T-helper 2 cell treated with Interferon-gamma antibody and Interleukin-4, amounts not matched to agents 100 ng/mL and 5 ng/mL, for 36 hours (primary cell): ENCODE measurements around the gene MED16. TPM values are rescaled to one million over a fixed set of nuclear protein-coding genes. Genes with fewer than 3 reads are reported as not detected.
"Not testable (repeated sequence)": the region's sequence is repeated elsewhere in the genome, so short reads cannot be mapped to it uniquely, and the experiment has no call there.

ENCODE experiments used
- intact Hi-C: fragments of 100-400 bp; cut with micrococcal nuclease; formaldehyde crosslinking; loops from one replicate; pipeline ENCODE4 v1.15.1; 2023
- total RNA-seq: library from RNA; stranded (reverse); gene quantifications from 2 replicates; pipeline ENCODE4 v1.2.3, GENCODE V29; 2022

The MED16 gene
- total RNA-seq, 1 donor from 2014 or later: 66.7 TPM

DNA sequence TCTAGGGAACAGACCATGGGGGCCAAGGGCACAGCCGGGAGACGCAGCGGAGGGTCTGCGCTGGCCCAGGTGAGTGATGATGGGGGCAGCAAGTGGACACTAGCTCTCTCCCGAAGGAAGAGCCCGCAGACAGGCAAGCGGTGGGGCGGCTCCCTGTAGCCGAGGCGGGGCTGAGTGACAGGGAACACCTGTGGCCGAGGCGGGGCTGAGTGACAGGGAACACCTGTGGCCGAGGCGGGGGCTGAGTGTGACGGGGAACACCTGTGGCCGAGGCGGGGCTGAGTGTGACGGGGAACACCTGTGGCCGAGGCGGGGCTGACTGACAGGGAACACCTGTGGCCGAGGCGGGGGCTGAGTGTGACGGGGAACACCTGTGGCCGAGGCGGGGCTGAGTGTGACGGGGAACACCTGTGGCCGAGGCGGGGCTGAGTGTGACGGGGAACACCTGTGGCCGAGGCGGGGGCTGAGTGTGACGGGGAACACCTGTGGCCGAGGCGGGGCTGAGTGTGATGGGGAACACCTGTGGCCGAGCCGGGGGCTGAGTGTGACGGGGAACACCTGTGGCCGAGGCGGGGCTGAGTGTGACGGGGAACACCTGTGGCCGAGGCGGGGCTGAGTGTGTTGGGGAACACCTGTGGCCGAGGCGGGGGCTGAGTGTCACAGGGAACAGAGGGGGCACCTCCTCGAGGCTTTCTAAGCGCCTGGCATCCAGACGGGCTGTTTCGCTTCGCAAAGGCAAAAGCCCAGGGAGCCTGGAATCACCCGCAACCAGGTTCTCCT lies 1.4 kb downstream of the MED16 start:
- intact Hi-C loops: loop anchor here (2.0 kb wide), 2 partner anchors 19 to 29 kb away; no protein-coding TSS in a partner anchor

DNA sequence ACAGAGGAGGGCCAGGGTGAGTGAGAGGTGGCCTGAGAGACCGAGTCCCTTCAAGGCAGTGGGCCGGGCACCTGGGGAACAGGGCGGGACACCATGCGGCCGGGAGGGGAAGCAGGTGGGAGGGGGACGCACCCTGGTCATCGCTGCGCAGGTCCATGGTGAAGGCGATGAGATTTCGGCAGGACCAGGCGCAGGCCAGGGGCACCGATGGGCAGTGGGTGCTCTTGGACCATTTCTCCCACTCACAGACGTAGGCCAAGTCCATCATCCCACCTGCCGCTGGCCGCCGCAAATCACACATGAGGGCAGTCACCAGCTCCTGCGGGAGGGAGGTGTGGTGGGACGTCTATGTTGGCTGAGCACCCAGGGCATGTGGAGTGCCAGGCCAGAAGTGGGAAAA lies 2.2 kb downstream of the MED16 start:
- intact Hi-C loops: no loop called here

DNA sequence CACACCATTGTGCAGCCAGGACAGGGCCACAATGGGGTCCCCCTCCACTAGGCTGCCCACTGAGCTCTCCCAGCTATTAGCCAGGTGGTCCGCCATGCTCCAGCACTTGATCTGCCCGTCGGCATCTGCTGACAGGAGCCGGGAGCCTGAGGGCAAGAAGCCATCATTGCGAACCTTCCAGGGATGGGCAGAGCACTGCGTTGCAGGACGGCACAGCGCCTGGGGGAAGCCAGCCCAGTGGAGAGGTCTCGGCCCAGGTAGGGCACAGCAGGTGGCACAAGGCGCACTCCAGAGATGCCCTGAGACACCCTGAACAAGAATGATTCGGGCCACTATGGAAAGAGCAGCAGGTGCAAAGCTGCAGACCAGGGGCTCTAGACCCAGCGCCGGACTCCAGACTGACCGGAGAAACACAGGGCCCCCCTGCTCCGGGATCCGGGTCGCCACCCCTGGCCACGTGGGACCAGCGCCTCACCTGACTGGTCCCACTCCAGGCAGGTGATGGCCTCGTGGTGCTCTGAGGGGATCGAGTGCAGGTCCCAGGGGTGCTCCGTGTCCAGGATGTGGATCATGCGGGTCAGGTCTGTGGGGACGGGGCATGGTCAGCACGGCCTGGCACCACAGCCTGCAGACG lies 3.2 kb downstream of the MED16 start:
- intact Hi-C loops: no loop called here

DNA sequence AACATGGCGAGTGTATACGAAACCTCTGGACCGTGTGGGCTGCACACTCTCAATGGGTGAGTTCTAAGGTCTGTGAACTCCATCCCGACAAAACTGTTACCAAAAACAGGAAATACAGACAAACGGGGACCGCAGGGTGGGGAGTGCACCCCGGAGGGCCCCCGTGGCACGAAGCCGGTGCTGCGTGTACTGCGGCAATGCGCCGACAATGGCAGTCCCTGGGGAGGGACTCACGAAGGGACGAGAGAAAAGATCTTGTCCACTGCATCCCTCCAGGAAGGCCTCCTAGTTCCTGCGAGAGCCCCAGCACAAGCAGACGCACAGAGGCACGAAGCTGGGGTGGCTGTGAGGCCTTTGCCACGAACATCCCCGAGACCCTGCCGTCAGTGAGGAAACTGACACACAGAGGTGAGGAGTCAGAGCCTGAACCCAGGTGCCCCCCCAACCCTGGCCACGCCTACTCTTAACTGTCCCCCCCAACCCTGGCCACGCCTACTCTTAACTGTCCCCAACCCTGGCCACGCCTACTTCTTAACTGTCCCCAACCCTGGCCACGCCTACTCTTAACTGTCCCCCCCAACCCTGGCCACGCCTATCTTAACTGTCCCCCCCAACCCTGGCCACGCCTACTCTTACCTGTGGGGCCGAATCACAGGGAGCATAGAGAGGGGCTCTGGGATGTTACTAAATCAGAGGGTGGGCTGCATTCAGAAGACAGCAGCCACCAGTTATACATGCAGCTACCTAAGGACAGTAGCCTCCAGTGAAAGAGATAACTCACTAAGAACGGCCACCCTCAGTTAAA lies 4.2 kb downstream of the MED16 start:
- intact Hi-C loops: no loop called here

DNA sequence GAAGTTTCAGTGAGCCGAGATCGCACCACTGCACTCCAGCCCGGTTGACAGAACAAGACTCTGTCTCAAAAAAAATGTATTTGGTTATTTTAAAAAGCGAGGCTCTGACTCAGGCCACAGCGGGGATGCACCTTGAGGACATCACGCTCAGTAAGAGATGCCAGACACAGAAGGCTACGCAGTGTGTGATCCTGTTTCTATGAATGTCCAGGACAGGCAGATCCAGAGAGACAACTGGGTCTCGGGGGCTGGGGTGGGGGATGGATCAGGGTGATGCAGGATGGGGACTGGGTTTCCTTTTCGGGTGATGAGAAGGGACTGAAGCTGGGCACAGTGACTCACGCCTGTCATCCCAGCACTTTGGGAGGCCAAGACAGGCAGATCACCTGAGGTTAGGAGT lies 5.4 kb downstream of the MED16 start:
- intact Hi-C loops: no loop called here

DNA sequence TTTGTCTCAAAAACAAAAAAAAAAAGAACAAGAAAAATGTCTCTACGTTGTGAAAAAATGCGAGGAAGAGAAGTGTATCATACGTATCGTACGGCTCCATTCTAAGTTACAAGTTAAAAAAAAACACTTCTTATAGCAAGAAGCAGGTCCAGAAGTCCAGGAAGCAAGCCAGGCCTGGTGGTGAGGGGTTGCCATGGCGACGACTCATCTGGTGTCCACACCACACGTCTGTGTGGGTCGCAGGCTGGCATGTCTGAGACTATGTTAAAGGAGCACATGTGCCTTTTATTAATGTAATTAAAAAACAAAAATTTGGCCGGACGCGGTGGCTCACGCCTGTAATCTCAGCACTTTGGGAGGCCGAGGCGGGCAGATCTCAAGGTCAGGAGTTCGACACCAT lies 5.9 kb downstream of the MED16 start:
- intact Hi-C loops: no loop called here

DNA sequence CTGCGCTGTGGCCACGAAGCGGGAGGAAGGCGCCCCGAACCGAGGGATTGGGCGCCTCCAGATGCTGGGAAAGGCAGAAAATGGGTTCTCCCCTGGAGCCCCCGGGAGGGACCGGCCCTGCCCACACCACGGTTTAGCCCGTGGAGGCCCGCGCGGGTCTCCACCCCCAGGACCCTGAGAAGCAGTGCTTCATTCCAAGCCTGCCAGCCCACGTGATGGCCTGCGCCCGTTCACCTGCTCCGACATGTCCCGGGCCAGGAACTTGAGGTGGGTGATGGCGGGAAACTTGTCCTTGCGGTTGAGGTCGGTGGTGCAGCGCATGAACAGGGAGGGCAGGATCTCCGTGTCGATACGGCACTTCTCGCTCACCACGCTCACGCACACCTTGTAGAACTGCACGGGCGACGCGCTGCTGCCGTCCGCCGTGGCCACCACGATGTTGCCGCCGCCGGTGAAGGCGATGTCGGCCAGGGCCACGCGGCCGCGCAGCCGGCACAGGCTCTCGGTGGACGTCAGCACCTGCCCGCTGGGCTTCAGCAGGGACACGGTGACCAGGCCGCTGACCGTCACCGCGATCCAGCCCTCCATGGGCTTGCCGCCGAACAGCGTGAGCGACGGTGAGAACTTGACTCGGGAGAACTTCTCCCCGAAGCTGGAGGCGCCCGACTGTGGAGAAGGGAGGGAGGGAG lies 7.3 kb downstream of the MED16 start:
- intact Hi-C loops: no loop called here

DNA sequence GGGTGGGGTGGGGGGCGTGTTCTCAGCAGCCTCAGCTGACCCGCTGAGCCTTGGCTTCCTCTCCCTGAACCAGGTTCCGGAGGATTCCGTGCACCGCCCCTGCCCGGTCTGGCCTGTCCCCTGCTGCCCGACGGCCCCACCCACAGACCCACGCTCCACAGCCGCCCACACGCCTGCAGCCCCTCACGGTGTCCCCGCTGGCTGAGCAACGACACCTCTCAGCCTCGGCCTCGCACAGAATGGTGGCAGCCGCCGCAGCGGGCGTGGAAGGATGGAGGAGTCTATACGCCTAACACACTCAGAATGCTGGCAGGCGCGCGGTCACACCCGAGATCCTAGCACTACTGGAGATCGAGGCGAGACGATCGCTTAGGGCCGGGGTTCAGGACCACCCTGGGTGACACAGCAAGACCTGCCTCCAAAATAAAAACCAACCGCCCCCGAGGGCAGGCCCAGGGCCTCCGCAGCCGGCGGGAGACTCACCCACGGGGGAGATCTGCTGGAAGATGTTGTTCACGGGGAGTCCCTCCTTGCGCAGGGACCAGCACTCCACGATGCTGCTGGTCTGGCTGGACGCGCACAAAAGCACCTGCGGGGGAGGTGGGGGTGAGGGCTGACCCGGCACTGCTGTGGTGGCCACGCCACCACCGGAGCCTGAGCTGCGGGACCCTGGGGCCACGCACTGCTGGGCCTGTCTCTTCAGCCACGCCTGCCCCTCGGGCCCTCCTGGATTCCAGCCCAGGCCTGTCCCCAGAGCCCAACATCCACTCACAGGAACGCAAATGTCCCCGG lies 8.4 kb downstream of the MED16 start:
- intact Hi-C loops: no loop called here

DNA sequence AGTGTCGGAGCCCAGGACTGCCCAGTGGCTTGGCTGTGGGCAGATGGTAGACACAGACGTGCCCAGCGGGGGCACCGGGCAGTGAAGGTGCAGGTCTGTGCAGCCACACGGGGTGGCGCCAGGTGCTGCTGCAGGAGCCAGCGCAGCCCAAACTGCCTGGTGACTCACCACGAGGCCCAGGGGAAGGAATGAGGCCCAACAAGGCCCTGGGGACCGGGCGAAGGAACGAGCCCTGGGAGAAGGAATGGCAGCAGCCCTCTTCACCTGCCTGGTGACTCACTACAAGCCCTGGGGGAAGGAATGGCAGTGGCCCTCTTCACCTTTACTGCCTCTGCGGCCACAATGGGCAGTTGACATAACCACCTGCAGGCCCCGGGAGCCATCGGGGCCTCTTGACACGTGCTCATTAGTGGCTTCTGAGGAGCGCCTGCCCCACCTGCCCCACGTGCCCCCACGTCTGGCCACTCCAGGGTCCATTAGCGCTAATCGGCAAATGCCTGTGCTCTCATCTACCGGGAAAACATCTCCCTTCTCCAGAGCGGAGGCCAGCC lies 9.3 kb downstream of the MED16 start:
- intact Hi-C loops: no loop called here

DNA sequence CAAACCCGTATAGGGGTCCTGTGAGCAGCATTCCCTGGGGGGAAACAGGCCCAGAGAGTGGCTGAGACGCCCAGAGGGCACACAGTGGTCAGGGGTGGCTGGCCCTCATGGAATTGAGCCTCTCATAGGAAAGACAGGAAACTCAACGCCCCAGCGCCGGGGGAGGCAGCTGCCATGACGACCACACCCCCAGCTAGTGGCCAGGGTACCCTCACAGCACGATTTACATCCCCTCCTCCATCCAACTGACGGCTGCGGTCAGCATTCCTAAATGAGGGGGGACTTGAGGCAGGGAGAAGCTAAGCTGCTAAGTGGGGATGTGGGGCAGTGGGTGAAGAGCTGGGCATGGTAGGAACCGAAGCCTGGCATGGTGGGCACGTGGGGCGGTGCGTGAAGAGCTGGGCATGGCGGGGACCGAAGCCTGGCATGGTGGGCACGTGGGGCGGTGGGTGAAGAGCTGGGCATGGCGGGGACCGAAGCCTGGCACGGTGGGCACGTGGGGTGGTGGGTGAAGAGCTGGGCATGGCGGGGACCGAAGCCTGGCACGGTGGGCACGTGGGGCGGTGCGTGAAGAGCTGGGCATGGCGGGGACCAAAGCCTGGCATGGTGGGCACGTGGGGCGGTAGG lies 10.0 kb downstream of the MED16 start:
- intact Hi-C loops: no loop called here

DNA sequence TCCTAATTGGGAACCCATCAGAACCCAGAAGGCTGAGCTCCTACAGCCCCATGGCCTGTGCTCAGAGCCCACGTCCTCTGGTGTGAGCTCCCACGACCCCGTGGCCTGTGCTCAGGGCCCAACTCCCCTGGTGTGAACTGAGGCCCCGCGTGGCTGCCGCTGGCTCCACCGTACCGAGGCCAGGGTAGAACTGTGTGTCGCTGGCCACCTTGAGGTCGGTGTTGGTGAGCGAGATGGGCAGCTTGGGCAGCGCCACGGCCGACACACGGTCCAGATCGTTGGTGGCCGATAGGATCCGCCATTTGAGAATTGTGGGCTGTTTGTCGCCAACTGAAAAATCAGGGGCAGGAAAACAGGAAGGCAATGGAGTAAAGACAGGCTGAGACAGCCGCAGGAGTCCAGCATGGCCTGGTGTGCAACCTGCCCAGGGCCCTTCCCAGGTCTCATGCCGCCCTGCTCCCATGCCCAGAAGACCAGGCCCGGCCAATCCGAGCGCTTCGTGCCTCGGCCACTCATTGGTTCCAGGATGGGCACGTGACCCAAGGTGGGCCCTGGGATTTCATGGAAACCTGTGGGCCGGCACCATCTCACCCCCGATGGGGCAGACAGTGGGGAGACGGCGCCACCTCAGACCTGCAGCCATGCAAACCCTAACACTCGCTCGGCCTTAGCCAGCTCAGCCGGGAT lies 11.5 kb downstream of the MED16 start:
- intact Hi-C loops: no loop called here

DNA sequence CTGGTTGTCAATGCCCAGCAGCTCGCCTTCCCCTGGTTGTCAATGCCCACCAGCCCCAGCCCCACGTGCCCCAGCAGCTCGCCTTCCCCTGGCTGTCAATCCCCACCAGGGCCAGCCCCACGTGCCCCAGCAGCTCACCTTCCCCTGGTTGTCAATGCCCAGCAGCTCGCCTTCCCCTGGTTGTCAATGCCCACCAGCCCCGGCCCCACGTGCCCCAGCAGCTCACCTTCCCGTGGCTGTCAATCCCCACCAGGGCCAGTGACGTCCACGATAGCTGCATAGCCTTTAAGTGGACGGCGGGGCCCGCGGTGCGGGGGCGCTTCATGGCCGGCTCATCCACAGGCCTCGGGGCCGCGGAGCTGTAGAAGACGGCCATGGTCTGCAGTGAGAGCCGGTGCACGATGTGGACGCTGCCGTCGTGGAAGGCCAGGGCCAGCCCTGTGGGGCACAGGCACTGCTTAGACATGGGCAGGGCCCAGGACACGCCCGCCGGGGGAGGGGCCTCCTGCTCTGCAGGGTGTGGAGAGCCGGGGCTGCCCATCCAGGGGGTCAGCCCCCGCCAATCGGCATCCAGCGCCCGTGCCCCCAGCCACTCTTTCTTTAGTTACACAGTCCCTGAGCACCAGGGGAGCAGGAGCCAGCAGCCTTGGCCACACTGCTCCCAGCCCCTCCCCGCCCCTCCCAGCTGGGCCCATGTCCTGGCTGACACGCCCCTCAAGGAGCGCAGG lies 13.1 kb downstream of the MED16 start:
- intact Hi-C loops: no loop called here

DNA sequence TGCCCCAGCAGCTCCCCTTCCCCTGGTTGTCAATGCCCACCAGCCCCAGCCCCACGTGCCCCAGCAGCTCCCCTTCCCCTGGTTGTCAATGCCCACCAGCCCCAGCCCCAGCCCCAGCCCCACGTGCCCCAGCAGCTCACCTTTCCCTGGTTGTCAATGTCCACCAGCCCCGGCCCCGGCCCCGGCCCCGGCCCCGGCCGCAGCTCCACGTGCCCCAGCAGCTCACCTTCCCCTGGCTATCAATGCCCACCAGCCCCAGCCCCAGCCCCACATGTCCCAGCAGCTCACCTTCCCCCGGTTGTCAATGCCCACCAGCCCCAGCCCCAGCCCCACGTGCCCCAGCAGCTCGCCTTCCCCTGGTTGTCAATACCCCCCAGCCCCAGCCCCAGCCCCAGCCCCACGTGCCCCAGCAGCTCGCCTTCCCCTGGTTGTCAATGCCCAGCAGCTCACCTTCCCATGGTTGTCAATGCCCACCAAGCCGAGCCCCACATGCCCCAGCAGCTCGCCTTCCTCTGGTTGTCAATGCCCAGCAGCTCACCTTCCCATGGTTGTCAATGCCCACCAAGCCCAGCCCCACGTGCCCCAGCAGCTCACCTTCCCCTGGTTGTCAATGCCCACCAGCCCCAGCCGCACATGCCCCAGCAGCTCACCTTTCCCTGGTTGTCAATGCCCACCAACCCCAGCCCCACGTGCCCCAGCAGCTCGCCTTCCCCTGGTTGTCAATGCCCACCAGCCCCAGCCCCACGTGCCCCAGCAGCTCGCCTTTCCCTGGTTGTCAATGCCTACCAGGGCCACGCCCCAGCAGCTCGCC lies 14.0 kb downstream of the MED16 start:
- intact Hi-C loops: not testable (repeated sequence)

DNA sequence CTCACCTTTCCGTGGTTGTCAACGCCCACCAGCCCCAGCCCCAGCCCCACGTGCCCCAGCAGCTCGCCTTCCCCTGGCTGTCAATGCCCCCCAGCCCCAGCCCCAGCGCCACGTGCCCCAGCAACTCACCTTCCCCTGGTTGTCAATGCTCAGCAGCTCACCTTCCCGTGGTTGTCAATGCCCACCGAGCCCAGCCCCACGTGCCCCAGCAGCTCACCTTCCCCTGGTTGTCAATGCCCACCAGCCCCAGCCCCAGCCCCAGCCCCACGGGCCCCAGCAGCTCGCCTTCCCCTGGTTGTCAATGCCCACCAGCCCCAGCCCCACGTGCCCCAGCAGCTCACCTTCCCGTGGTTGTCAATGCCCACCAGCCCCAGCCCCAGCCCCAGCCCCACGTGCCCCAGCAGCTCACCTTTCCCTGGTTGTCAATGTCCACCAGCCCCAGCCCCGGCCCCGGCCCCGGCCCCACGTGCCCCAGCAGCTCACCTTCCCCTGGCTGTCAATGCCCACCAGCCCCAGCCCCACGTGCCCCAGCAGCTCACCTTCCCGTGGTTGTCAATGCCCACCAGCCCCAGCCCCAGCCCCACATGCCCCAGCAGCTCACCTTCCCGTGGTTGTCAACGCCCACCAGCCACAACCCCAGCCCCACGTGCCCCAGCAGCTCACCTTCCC lies 14.9 kb downstream of the MED16 start:
- intact Hi-C loops: not testable (repeated sequence)

DNA sequence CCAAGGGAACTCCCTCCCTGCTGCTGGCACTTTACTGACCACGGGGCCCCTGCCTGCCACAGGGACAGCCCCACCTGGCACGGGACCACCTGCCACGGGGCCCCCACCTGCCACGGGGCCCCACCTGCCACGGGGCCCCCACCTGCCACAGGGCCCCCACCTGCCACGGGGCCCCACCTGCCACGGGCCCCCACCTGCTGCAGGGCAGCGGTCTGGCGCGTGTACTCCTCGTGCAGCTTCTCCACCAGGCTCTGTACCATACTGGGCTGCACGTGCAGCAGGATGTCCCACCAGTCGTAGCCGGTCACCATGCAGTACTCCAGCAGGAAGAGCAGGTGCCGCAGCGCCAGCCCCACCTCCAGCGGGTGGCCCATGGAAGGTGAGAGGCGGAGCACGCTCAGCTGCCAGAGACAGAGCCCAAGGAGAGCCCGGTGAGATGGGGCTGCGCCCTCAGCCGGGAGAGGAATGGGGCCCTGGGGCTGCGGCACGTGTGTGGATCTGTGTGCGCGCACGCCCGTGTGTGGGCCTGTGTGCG lies 16.1 kb downstream of the MED16 start:
- intact Hi-C loops: no loop called here

DNA sequence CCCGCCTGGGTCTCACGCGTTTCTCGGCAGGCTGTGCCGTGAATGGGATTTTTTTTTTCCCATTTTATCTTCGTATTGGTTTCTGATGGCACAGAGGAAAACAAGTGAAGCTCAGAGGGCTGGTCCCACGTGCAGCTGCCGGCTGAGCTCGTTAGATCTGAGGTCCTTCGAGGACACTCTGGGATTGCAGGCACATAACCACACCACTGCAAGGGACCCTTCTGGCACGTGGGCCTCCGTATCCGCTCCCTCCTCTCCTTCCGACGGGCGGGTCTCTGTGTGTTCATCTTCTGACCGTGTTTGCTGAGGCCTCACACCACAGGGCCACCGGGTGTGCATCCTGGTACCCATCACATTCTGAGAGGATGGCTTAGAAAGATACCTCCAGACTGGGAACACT lies 16.9 kb downstream of the MED16 start:
- intact Hi-C loops: no loop called here

DNA sequence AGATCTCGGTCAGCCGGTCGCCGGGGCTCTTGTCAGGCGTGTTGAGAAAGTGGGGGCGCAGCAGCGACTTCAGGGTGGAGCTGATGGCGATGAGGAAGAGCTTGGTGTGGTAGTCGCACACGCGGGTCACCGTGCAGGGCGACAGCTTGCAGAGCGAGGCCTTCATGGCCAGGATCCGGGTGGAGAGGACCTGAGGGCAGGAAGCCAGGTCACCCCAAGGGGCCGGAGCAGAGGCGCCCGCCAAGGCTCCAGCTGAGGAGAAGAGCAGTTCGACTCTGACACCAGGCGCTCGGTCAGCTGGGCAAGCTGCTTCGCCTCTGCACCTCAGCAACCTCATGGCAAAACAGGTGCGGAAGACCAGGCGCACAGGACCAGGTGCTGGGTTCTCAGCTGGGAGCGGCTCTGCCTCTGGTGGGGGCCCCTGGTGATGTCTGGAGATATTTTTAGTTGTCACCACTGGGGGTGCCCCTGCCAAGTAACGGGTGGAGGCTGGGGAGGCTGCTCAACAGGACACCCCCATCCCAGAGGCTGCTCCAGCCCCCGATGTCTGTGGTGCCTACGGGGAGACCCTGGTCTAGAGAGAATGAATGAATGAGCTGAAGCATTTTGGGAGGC lies 17.6 kb downstream of the MED16 start:
- intact Hi-C loops: no loop called here
